Measurements from ENCODE around the gene BAZ1A. TPM values are rescaled to one million over a fixed set of nuclear protein-coding genes. Genes with fewer than 3 reads are reported as not detected.

Gene BAZ1A
- total and polyA plus RNA-seq, 7 donors: 7.5 to 28.3 (median 15.4) TPM

DNA sequence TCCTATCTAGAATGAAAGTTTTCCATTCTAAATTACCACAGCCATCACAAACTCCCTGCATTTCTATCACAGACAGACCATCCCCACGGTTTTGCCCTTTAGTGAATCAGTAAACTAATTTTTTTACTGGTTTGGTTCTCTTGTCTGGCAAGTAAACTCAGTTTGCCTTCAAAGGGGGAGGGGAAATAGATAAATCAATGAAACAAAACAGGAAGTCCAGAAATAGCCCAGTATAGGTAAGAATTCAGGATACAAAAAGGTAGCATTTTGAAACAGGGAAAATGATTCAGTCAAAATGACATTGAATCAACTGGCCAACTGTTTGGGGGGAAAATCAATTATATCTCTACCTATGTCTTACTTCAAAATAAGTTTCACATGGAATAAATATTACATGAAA, 15.8 kb upstream of the BAZ1A start:
- H3K9me3 ChIP-seq: no peaks in the 10 kb centered on the region
- no peak overlapping the region for H3K4me3 ChIP-seq
- DNase-seq: no peak
- no peak for ATAC-seq
- no peaks in the 10 kb centered on the region for H3K27me3 ChIP-seq (ENCODE audit: insufficient read depth in 3 of 3, low read length in 2 of 3)
- 63 to 67% (median 65%) methylated on average over 1 of the region's 1 CpG for WGBS, 3 donors
- no peak for TF ChIP-seq CTCF (IDR thresholded peaks at IDR 0.05)
- no peak overlapping the region for H3K27ac ChIP-seq
- H3K4me1 ChIP-seq: no peaks in the 10 kb centered on the region
- intact Hi-C loops (cut with DNase I): no loop called here
- no peaks in the 10 kb centered on the region for H3K36me3 ChIP-seq (ENCODE audit: insufficient read depth in 1 of 2, low read depth in 1 of 2)

DNA sequence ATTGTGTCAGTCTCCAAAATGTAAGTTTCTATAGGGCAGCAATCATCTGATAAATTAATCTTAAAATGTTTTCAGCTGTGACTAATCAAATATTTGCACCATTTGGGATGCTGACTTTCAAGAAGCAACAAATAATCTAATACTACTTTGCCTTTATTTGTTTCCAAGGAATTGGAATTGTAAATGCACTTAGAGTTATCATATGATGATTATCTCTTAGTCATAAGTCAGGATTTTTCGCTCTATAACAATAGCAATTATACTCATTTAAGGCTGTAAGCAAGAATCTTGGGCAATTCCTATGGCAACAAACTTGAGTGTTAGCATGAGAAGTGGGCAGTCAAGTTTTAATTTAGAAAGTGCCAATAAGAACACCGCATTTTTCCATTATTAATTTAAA, 13.0 kb upstream of the BAZ1A start:
- TF ChIP-seq CTCF (IDR thresholded peaks at IDR 0.05): no peak
- Histone ChIP-seq H3K36me3 (ENCODE audit: insufficient read depth in 1 of 2, low read depth in 1 of 2) (no peaks in the 10 kb centered on the region), H3K4me3 (no peak overlapping the region), H3K4me1 (no peaks in the 10 kb centered on the region), H3K27me3 (ENCODE audit: insufficient read depth in 3 of 3, low read length in 2 of 3) (no peaks in the 10 kb centered on the region), H3K27ac (no peak overlapping the region), H3K9me3 (no peaks in the 10 kb centered on the region)
- ATAC-seq: no peak
- 98 to 100% (median 99%) methylated on average over 2 of the region's 2 CpGs for WGBS, 3 donors
- no peak for DNase-seq
- intact Hi-C loops (cut with DNase I): no loop called here

- DNase-seq (no peak), ATAC-seq (no peak)
- no peaks in the 10 kb centered on the region for H3K27me3 ChIP-seq (ENCODE audit: insufficient read depth in 3 of 3, low read length in 2 of 3)
- H3K27ac ChIP-seq: no peak overlapping the region
- H3K4me3 ChIP-seq: no peak overlapping the region
- intact Hi-C loops (cut with DNase I): no loop called here
- TF ChIP-seq CTCF (IDR thresholded peaks at IDR 0.05): no peak
- H3K9me3 ChIP-seq: no peaks in the 10 kb centered on the region
- no peaks in the 10 kb centered on the region for H3K4me1 ChIP-seq
- WGBS, 3 donors: 89 to 94% (median 91%) methylated on average over 4 of the region's 4 CpGs
- H3K36me3 ChIP-seq (ENCODE audit: insufficient read depth in 1 of 2, low read depth in 1 of 2): no peaks in the 10 kb centered on the region
These were observed 8.8 kb upstream of the BAZ1A start for GRCh38 chr14:34883954-34884353.

DNA sequence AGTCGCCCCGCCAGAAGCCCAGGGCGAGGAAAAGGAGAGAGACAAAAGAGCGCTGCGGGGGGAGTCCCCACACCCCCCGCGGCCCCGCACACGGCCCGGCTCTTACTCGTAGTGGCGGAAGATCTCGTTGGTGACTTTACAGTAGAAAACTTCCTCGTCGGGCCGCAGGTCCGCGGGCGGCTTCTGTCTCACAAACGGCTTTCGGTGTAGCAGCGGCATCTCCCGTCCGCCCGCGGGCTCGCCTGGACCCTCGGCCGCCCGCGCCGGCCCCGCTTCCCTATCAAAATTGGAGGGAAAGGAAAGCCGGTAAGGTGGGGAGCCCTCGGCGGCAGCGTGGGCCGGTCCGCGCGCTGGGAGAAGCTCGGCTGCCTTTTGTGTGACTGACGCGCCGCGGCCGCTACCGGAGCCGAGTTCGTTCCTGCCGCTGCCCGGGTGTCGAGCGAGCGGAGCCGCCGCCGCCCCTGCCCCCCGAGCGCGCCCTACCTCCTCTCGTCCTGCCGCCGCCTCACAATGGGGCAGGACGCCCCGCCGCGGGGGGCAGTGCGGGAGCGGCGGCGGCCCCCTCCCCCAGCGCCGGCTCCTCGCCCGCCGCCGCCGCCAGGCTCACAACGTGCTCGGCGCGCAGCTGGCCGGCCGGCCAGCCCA, 652 bp downstream of the BAZ1A start:
- WGBS, 3 donors: 0 to 1% (median 0%) methylated on average over 39 to 85 of the region's 85 CpGs
- intact Hi-C loops (cut with DNase I): loop anchor here (2.0 kb wide), 2 partner anchors 108 to 172 kb away; partner anchors contain the start of genes FAM177A1 (in 1 of the 2) and SRP54 (in 1 of the 2)
- peaks cover 12% of the 10 kb centered on the region for H3K4me1 ChIP-seq
- peak overlapping the region; percentile 99 for H3K27ac ChIP-seq
- ATAC-seq (peak; percentile 59 to 69 (median 68)), DNase-seq (peak; percentile 41 to 70)
- no peaks in the 10 kb centered on the region for H3K27me3 ChIP-seq (ENCODE audit: insufficient read depth in 3 of 3, low read length in 2 of 3)
- peak overlapping the region; percentile 75 for H3K4me3 ChIP-seq
- no peaks in the 10 kb centered on the region for H3K9me3 ChIP-seq
- H3K36me3 ChIP-seq (ENCODE audit: insufficient read depth in 1 of 2, low read depth in 1 of 2): no peaks in the 10 kb centered on the region
- TF ChIP-seq CTCF (IDR thresholded peaks at IDR 0.05): peak; percentile 3
